Measurements from ENCODE around the gene SIM2.

SIM2 gene

GRCh38 chr21:36701756-36702621 lies 3.1 kb downstream of the SIM2 start:
- no peak for DNase-seq

- no peak for DNase-seq
Observed at GRCh38 chr21:36702622-36702968, 3.7 kb downstream of the SIM2 start.

GRCh38 chr21:36703123-36703522 lies 4.2 kb downstream of the SIM2 start:
- DNase-seq, result no peak

DNA sequence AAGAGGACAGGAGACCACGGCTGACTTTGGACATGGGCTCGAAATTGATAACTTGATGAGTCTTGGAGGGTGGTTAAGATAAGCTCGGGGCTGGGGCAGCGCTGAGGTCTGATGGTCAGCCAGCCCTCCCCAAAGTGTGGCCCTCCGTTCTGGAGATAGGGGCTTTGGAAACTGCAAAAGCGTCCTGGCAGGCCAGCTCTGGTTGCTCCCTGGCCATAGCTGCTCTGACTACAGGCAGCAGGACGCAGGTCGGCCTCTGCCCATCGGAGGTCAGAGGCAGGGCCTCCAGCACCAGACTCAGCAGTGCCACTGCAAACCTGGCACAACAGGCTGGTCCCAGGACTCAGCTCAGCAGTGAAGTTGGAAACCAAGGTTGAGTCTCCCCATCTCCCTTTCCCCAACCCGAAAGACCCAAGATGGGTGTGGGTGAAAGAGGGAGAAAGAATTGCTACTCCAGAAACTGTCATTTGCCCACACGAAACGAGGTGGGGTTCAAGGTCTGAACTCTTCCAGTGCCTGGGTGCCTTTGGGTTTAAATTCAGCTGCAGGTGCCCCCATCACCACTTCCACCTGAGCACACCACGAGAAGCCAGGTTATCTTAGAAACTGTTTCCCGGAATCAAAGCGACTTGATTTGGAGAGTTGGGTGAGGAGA lies 4.8 kb downstream of the SIM2 start:
- no peak for DNase-seq

GRCh38 chr21:36704281-36704957 lies 5.5 kb downstream of the SIM2 start:
- DNase-seq, result no peak

DNA sequence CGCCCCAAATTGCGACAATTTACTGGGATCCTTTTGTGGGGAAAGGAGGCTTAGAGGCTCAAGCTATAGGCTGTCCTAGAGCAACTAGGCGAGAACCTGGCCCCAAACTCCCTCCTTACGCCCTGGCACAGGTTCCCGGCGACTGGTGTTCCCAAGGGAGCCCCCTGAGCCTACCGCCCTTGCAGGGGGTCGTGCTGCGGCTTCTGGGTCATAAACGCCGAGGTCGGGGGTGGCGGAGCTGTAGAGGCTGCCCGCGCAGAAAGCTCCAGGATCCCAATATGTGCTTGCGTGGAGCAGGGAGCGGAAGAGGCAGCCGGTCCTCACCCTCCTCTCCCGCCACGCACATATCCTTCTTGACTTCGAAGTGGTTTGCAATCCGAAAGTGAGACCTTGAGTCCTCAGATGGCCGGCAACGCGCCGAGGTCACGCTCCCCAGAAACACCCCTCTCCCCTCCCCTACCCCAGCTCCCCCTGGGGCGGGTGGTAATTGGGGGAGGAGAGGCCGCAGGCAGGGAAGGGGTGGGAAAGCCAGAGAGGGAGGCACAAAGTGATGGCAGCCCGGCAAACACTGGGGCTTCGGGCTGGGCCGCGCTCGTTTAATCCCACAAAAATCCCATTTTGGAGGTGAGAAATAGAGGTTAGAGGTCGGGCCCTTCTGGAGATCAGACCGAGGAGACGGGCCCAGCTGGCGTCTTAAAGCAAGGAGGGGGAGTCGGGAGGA lies 6.2 kb downstream of the SIM2 start:
- DNase-seq, result no peak

- no peak for DNase-seq
Observed at GRCh38 chr21:36705679-36706481, 7.0 kb downstream of the SIM2 start.

DNA sequence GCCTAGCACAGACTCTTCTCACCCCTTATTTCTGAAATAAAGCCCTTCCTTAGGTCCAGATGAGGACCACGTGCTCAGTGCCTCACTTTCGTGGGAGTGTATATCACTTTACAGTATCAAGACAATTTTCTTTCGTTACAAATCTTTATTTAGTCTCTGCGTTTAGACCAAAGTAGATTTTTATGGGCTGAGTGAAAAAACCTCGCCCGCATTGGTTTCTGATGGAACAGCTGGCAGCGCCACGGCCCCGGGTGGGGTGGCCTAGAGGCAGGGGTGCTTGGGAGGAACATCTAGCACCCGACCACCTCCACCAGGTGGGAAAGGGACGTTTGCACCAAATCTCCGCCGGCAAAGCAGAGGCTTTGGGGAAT lies 7.6 kb downstream of the SIM2 start:
- DNase-seq, result no peak

GRCh38 chr21:36706951-36707762 lies 8.2 kb downstream of the SIM2 start:
- no peak for DNase-seq

- no peak for DNase-seq
Observed at GRCh38 chr21:36707763-36708285, 8.9 kb downstream of the SIM2 start.

- DNase-seq, result no peak
Observed at GRCh38 chr21:36708286-36709029, 9.5 kb downstream of the SIM2 start.

GRCh38 chr21:36709030-36709867 lies 10.3 kb downstream of the SIM2 start:
- DNase-seq, result no peak

DNA sequence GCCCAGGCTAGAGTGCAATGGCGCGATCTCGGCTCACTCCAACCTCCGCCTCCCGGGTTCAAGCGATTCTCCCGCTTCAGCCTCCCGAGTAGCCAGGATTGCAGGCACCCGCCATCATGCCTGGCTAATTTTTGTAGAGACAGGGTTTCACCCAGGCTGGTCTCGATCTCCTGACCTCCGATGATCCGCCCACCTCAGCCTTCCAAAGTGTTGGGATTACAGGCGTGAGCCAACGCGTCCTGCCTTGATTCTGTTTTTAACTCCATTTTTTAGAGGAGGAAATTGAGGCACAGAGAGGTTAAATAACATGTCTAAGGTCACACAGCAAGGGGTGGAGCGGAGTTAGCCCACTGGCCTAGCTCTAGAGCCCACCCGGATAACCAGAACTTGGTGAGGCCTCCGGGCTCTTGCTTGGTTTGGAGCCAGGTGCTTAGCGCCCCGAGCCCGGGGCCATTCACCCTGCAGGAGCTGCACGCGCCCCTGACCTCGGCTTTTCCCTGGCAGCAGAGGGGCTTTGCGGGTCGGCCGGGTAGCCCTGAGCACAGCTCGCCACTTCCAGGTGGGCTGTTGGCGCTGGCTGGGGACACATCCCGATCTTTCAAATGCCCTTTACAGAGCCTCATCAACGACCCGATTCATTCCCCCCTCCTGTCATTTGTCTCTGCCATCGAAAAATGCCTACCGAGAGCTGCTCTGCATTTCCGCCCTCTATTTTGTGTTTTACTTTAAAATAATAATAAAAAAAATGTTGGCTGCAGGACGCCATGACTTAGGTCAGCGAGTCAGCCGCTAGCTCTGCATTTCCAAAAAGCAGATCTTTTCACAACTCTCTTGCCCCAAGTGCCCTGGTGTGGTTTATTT lies 11.2 kb downstream of the SIM2 start:
- no peak for DNase-seq

- DNase-seq, result no peak
Observed at GRCh38 chr21:36710729-36711048, 11.8 kb downstream of the SIM2 start.

DNA sequence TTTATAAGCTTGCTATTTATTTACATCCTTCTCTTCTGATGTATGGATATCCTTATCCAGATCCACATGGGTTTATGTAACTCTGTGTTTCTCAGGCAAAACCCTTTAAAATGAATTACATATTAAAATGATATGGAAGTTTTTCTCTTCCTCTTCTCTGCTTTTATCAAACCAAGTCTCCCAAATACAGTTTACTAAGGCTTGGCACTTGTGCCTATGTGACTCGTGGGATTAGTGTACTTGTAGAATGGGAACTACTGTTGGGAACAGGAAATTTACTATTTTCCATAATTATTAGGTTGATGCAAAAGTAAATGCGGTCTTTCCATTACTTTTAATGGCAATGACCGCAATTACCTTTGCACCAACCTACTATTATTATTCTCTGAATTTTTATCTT lies 14.8 kb downstream of the SIM2 start:
- no peak for DNase-seq

DNA sequence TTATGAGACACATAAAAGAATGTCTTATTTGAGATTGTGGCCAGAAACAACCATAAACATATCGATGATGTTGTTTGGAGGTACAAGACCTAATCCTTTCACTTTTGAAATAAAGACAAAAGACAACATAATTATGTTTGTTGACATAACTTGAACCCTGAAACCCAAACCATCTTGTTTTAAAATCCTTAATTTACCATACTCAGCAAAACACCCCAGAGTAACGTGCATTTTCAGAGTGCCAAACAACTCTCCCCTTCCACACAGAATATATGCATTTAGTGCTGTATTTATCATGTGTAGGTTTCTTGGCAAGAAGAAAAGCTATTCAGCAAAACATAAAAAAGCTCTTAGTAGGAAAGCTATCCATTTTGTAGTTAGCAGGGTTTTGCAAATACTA lies 17.5 kb downstream of the SIM2 start:
- DNase-seq, result no peak

- no peak for DNase-seq
Observed at GRCh38 chr21:36716836-36717235, 17.9 kb downstream of the SIM2 start.

- DNase-seq, result no peak
Observed at GRCh38 chr21:36717976-36718375, 19.1 kb downstream of the SIM2 start.
